Stomach (tissue), 9 donors: ENCODE data around the gene OLFM1. TPM values are rescaled to one million over a fixed set of nuclear protein-coding genes. Genes with fewer than 3 reads are reported as not detected.

Experiments used
- DNase-seq, 2 donors: peaks; one replicate each; pipeline versions ENCODE4 v3.0.0 to v3.0.0-alpha.2; 2013 to 2019
- H3K27ac ChIP-seq, 5 donors: fragments of 200-600 bp in 4 of 5; sonication (generic) in 4 of 5; one replicate each; pipeline ENCODE4 v1.5.1; 2013 to 2019; ENCODE audit warnings: mild to moderate bottlenecking in 1 of 5, moderate library complexity in 1 of 5
- H3K27me3 ChIP-seq, 3 donors: fragments of 200-600 bp; sonication (generic); one replicate each; pipeline ENCODE4 v1.5.1; 2017 to 2019; ENCODE audit warnings: mixed run types in 1 of 3
- H3K36me3 ChIP-seq, 4 donors: fragments of 200-600 bp; sonication (generic); 1 replicate in 3 of 4; 2 replicates in 1 of 4; pipeline ENCODE4 v1.5.1; 2016 to 2019
- H3K4me1 ChIP-seq, 4 donors: fragments of 200-600 bp; sonication (generic); one replicate each; pipeline ENCODE4 v1.5.1; 2016 to 2019
- H3K4me3 ChIP-seq, 4 donors: fragments of 200-600 bp; sonication (generic) in 3 of 4; one replicate each; pipeline ENCODE4 v1.5.1; 2016 to 2019; ENCODE audit warnings: mild to moderate bottlenecking in 1 of 4
- H3K9me3 ChIP-seq, 4 donors: fragments of 200-600 bp; sonication (generic); one replicate each; pipeline ENCODE4 v1.5.1; 2016 to 2019
- CTCF ChIP-seq, 7 experiments: fragments of 450-650 bp in 4 of 7; fragments of 200-600 bp in 3 of 7; sonication (generic) in 3 of 7; IDR thresholded peaks; one replicate each; pipeline ENCODE4 v1.5.1; 2016 to 2019; ENCODE audit warnings: antibody characterized with exemption in 7 of 7, control low read depth in 2 of 7, mild to moderate bottlenecking in 1 of 7
- EP300 ChIP-seq: sonication (generic); formaldehyde crosslinking; IDR thresholded peaks from one replicate; pipeline ENCODE4 v1.6.1; 2017; ENCODE audit warnings: antibody characterized with exemption
- POLR2A ChIP-seq, 4 donors: fragments of 450-650 bp; IDR thresholded peaks; one replicate each; pipeline ENCODE4 v1.6.1; 2016; ENCODE audit warnings: antibody characterized with exemption in 4 of 4, control low read depth in 2 of 4, mild to moderate bottlenecking in 1 of 4, moderate library complexity in 1 of 4
- POLR2AphosphoS5 ChIP-seq, 3 donors: sonication (generic); formaldehyde crosslinking; IDR thresholded peaks; one replicate each; pipeline ENCODE4 v1.6.1; 2016; ENCODE audit warnings: antibody characterized with exemption in 3 of 3
- WGBS, 5 donors: extraction: QIAGEN DNeasy Blood & Tissue Kit in 3 of 5; methylation state at CpG; one replicate each; pipeline versions ENCODE4 v1.1.5 to v1.1.7; 2013 to 2018; 5-methylcytosine and 5-hydroxymethylcytosine counted together
- intact Hi-C: fragments of 100-400 bp; cut with DNase I; formaldehyde crosslinking; loops from one replicate; pipeline ENCODE4 v1.15.1; 2023; ENCODE audit warnings: low total_unique reads
- polyA plus RNA-seq, 3 donors: library from polyadenylated mRNA; stranded (reverse); fragments of 200-250 nt; gene quantifications; one replicate each; pipeline ENCODE4 v1.2.3, GENCODE V29; 2013
- total RNA-seq, 5 donors: library from RNA; depleted of rRNA; stranded (reverse); fragments of >200 nt; gene quantifications; one replicate each; pipeline versions ENCODE4 v1.1.0 to v1.2.3, GENCODE V29; 2014 to 2016
- donor health status: healthy with polysubstance abuse.
- donor health status: Bipolar disorder and iron deficiency.
- donor health status: healthy.

The OLFM1 gene
- total and polyA plus RNA-seq, 8 donors: 0.29 to 58.3 (median 10.5) TPM; not detected in 1

- intact Hi-C loops: no loop called here
- TF ChIP-seq CTCF (IDR thresholded peaks at IDR 0.05) (no peak), POLR2A (IDR thresholded peaks at IDR 0.05) (no peak), EP300 (no peak), POLR2AphosphoS5 (IDR thresholded peaks at IDR 0.05) (no peak)
- 58 to 68% (median 64%) methylated on average over 17 to 18 of the region's 18 CpGs for WGBS, 5 donors
- no peak overlapping the region for H3K4me3 ChIP-seq
- peaks cover 0 to 64% (median 0%) of the 10 kb centered on the region in 3 donors for H3K27me3 ChIP-seq
- no peak overlapping the region for H3K27ac ChIP-seq
- no peaks in the 10 kb centered on the region for H3K4me1 ChIP-seq
- H3K9me3 ChIP-seq: no peaks in the 10 kb centered on the region
- peak in 1 of 2 donors; percentile 16 for DNase-seq
- H3K36me3 ChIP-seq: no peaks in the 10 kb centered on the region
Observed at GRCh38 chr9:135045928-135046738, 41.3 kb upstream of the OLFM1 start.

GRCh38 chr9:135046739-135047350, 40.6 kb upstream of the OLFM1 start:
- no peak for TF ChIP-seq POLR2A (IDR thresholded peaks at IDR 0.05)
- TF ChIP-seq EP300: no peak
- no peak for TF ChIP-seq POLR2AphosphoS5 (IDR thresholded peaks at IDR 0.05)
- TF ChIP-seq CTCF (IDR thresholded peaks at IDR 0.05): no peak
- 79 to 90% (median 84%) methylated on average over 11 to 12 of the region's 12 CpGs for WGBS, 5 donors
- H3K4me1 ChIP-seq: no peaks in the 10 kb centered on the region
- H3K9me3 ChIP-seq: no peaks in the 10 kb centered on the region
- intact Hi-C loops: no loop called here
- H3K27ac ChIP-seq: no peak overlapping the region
- H3K27me3 ChIP-seq: peaks cover 0 to 72% (median 0%) of the 10 kb centered on the region in 3 donors
- peak in 1 of 2 donors; percentile 14 for DNase-seq
- H3K4me3 ChIP-seq: no peak overlapping the region
- H3K36me3 ChIP-seq: no peaks in the 10 kb centered on the region

- Histone ChIP-seq H3K9me3 (peaks cover 0 to 4% (median 2%) of the 10 kb centered on the region in 4 donors), H3K36me3 (no peaks in the 10 kb centered on the region), H3K27me3 (peaks cover 0 to 75% (median 0%) of the 10 kb centered on the region in 3 donors), H3K27ac (no peak overlapping the region), H3K4me3 (no peak overlapping the region), H3K4me1 (no peaks in the 10 kb centered on the region)
- intact Hi-C loops: no loop called here
- no peak for TF ChIP-seq CTCF (IDR thresholded peaks at IDR 0.05)
- TF ChIP-seq EP300: no peak
- no peak for TF ChIP-seq POLR2A (IDR thresholded peaks at IDR 0.05)
- TF ChIP-seq POLR2AphosphoS5 (IDR thresholded peaks at IDR 0.05): no peak
- 76 to 92% (median 92%) methylated on average over 5 of the region's 5 CpGs for WGBS, 5 donors
- DNase-seq: no peak
Observed at GRCh38 chr9:135047521-135047920, 39.9 kb upstream of the OLFM1 start.

GRCh38 chr9:135048046-135048757, 39.3 kb upstream of the OLFM1 start:
- Histone ChIP-seq H3K4me3 (no peak overlapping the region), H3K27me3 (peaks cover 0 to 77% (median 2%) of the 10 kb centered on the region in 3 donors), H3K9me3 (peaks cover 0 to 9% (median 3%) of the 10 kb centered on the region in 4 donors), H3K4me1 (no peaks in the 10 kb centered on the region), H3K27ac (no peak overlapping the region), H3K36me3 (no peaks in the 10 kb centered on the region)
- WGBS, 5 donors: 63 to 77% (median 75%) methylated on average over 8 to 11 of the region's 11 CpGs
- TF ChIP-seq EP300 (no peak), POLR2A (IDR thresholded peaks at IDR 0.05) (no peak), POLR2AphosphoS5 (IDR thresholded peaks at IDR 0.05) (no peak), CTCF (IDR thresholded peaks at IDR 0.05) (no peak)
- DNase-seq: peak in 1 of 2 donors; percentile 10
- intact Hi-C loops: no loop called here
